Parathyroid adenoma (tissue), 2 donors: ENCODE measurements around the gene ZNF546.

Source experiments
- H2AFZ ChIP-seq: fragments of 300-600 bp; sonication (generic); one replicate; pipeline ENCODE4 v1.7.0; 2017; ENCODE audit warnings: antibody characterized with exemption, mild to moderate bottlenecking
- H3K27ac ChIP-seq: fragments of 300-600 bp; sonication (generic); one replicate; pipeline ENCODE4 v1.7.0; 2017
- H3K27me3 ChIP-seq: fragments of 300-600 bp; sonication (generic); one replicate; pipeline ENCODE4 v1.7.0; 2017; ENCODE audit warnings: low read length; ENCODE audit not compliant: control insufficient read depth, insufficient read depth
- H3K36me3 ChIP-seq: fragments of 300-600 bp; sonication (generic); one replicate; pipeline ENCODE4 v1.7.0; 2017; ENCODE audit warnings: low read length; ENCODE audit not compliant: control insufficient read depth, insufficient read depth
- H3K4me1 ChIP-seq: fragments of 300-600 bp; sonication (generic); one replicate; pipeline ENCODE4 v1.7.0; 2017; ENCODE audit warnings: control low read depth
- H3K4me2 ChIP-seq: fragments of 300-600 bp; sonication (generic); one replicate; pipeline ENCODE4 v1.7.0; 2017; ENCODE audit warnings: low read length
- H3K4me3 ChIP-seq: fragments of 300-600 bp; sonication (generic); one replicate; pipeline ENCODE4 v1.7.0; 2017; ENCODE audit warnings: low read depth, low read length
- H3K79me2 ChIP-seq: fragments of 300-600 bp; sonication (generic); one replicate; pipeline ENCODE4 v1.7.0; 2017; ENCODE audit warnings: control low read depth
- H3K9ac ChIP-seq: fragments of 300-600 bp; sonication (generic); one replicate; pipeline ENCODE4 v1.7.0; 2017; ENCODE audit warnings: mild to moderate bottlenecking
- H3K9me3 ChIP-seq: fragments of 300-600 bp; sonication (generic); one replicate; pipeline ENCODE4 v1.7.0; 2017; ENCODE audit warnings: low read length; ENCODE audit not compliant: control insufficient read depth
- TF ChIP-seq, protein P1 (sequence below): fragments of 300-600 bp; sonication (generic); IDR thresholded peaks from one replicate; pipeline ENCODE4 v1.7.0; 2017; ENCODE audit warnings: antibody characterized with exemption, mild to moderate bottlenecking
- donor health status: primary hyperparathyroidism.

The ZNF546 gene

GRCh38 chr19:39996811-39997637 is at the start of gene ZNF546:
Gene ZNF546 (plus strand): TSS chr19:39997060. CDS start chr19:39998327, 1,267 bp downstream.
- peak within 1 kb of the TSS; percentile 96 for H3K4me3 ChIP-seq
- no peaks in the 10 kb centered on the region for H3K27me3 ChIP-seq
- H3K27ac ChIP-seq, result peak within 1 kb of the TSS; percentile 65
- H3K79me2 ChIP-seq, result peaks cover 11% of the 10 kb centered on the region
- H3K4me2 ChIP-seq, result peak within 1 kb of the TSS; percentile 99
- TF ChIP-seq, protein P1, sequence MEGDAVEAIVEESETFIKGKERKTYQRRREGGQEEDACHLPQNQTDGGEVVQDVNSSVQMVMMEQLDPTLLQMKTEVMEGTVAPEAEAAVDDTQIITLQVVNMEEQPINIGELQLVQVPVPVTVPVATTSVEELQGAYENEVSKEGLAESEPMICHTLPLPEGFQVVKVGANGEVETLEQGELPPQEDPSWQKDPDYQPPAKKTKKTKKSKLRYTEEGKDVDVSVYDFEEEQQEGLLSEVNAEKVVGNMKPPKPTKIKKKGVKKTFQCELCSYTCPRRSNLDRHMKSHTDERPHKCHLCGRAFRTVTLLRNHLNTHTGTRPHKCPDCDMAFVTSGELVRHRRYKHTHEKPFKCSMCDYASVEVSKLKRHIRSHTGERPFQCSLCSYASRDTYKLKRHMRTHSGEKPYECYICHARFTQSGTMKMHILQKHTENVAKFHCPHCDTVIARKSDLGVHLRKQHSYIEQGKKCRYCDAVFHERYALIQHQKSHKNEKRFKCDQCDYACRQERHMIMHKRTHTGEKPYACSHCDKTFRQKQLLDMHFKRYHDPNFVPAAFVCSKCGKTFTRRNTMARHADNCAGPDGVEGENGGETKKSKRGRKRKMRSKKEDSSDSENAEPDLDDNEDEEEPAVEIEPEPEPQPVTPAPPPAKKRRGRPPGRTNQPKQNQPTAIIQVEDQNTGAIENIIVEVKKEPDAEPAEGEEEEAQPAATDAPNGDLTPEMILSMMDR, result no peak
- H3K9ac ChIP-seq, result peak within 1 kb of the TSS; percentile 41
- peak within 1 kb of the TSS; percentile 94 for H2AFZ ChIP-seq
- H3K9me3 ChIP-seq, result no peaks in the 10 kb centered on the region
- H3K36me3 ChIP-seq, result no peaks in the 10 kb centered on the region
- H3K4me1 ChIP-seq, result no peaks in the 10 kb centered on the region

- Histone ChIP-seq H3K9me3 (no peaks in the 10 kb centered on the region), H3K4me1 (no peaks in the 10 kb centered on the region), H3K36me3 (no peaks in the 10 kb centered on the region), H2AFZ (no peak overlapping the region), H3K79me2 (no peaks in the 10 kb centered on the region), H3K4me2 (no peak overlapping the region), H3K27ac (no peak overlapping the region), H3K27me3 (no peaks in the 10 kb centered on the region), H3K4me3 (no peak overlapping the region), H3K9ac (no peak overlapping the region)
- TF ChIP-seq, protein P1, result no peak
These were observed 47.7 kb upstream of the ZNF546 start for GRCh38 chr19:39949026-39949747.

DNA sequence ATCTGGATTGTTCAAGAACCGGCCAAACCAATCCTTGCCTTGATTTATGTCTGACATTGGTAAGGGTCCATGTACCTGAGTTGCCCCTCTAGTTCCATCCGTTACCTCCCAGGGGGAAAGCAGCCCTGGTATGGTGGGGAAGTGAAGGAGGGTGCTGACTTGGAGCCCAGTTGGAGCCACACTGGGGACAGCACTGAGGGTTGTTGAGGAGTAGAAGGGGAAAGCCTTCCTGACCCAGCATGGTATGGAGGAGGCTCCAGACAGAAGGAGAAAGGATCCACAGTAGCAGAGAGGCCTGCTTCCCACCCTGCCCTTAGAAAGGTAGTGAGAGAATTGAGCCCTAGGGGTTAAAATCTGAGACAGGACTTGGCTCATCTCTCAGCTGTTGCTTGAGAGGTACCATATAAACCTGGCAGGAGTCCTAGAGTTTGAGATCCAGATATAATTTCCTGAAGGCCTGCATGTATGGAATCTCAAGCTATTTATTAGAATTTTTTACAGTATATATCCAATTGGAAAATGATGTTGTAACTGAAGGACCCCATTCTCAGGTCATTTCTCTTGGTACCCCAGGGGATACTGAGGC is 45.7 kb upstream of the ZNF546 start:
- no peaks in the 10 kb centered on the region for H3K27me3 ChIP-seq

DNA sequence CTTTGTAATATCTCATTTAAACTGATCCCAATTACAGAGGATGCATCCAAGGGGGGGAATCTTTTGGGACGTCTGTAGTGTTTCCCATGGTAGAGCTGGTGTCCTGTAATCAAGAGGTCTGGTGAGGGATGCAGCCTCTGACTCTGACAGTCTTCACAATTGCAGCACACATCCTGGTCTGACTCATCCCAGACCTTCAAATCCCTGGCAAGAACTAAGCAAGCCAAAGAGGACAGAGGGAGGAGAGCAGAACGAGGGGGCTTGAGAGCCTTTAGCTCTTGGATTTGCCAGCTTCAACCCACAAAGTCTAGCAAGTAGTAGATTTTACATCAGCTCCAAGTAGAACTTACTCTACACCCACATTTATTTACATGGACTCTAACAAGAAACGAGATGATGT is 45.2 kb upstream of the ZNF546 start:
- Histone ChIP-seq H3K4me2 (no peak overlapping the region), H3K9me3 (no peaks in the 10 kb centered on the region), H3K36me3 (no peaks in the 10 kb centered on the region), H2AFZ (no peak overlapping the region), H3K4me1 (no peaks in the 10 kb centered on the region), H3K9ac (no peak overlapping the region), H3K27ac (no peak overlapping the region), H3K4me3 (no peak overlapping the region), H3K27me3 (no peaks in the 10 kb centered on the region), H3K79me2 (no peaks in the 10 kb centered on the region)
- TF ChIP-seq, protein P1, result no peak

More for the DNA sequence above, 45.7 kb upstream of the ZNF546 start:
- TF ChIP-seq, protein P1, result no peak
- Histone ChIP-seq H3K27ac (no peak overlapping the region), H3K9ac (no peak overlapping the region), H3K36me3 (no peaks in the 10 kb centered on the region), H2AFZ (no peak overlapping the region), H3K79me2 (no peaks in the 10 kb centered on the region), H3K9me3 (no peaks in the 10 kb centered on the region), H3K4me2 (no peak overlapping the region), H3K4me1 (no peaks in the 10 kb centered on the region), H3K4me3 (no peak overlapping the region)
